GM23248 (cell line): ENCODE data around the gene ARHGAP26. TPM values are rescaled to one million over a fixed set of nuclear protein-coding genes. Genes with fewer than 3 reads are reported as not detected.

Experiments
- DNase-seq: peaks from one replicate; pipeline ENCODE4 v3.0.0-alpha.2; 2015
- H2AFZ ChIP-seq: fragments of 200-600 bp; sonication (generic); 2 replicates; pipeline ENCODE4 v1.6.1; 2016; ENCODE audit warnings: antibody characterized with exemption
- H3F3A ChIP-seq: fragments of 200-600 bp; sonication (generic); 2 replicates; pipeline ENCODE4 v1.6.1; 2016; ENCODE audit warnings: mild to moderate bottlenecking, antibody characterized with exemption, mixed run types; ENCODE audit not compliant: insufficient read depth
- H3K27ac ChIP-seq: fragments of 200-600 bp; sonication (generic); 2 replicates; pipeline ENCODE4 v1.5.1; 2016; ENCODE audit warnings: mild to moderate bottlenecking
- H3K27me3 ChIP-seq: fragments of 200-600 bp; sonication (generic); replicated peaks from 2 replicates; pipeline ENCODE4 v1.6.1; 2016; ENCODE audit warnings: mild to moderate bottlenecking; ENCODE audit not compliant: insufficient read depth
- H3K36me3 ChIP-seq: fragments of 200-600 bp; sonication (generic); 2 replicates; pipeline ENCODE4 v1.6.1; 2016; ENCODE audit warnings: low read depth, mild to moderate bottlenecking
- H3K4me1 ChIP-seq: fragments of 200-600 bp; sonication (generic); 2 replicates; pipeline ENCODE4 v1.6.1; 2016; ENCODE audit warnings: mild to moderate bottlenecking; ENCODE audit not compliant: insufficient read depth
- H3K4me2 ChIP-seq: fragments of 200-600 bp; sonication (generic); one replicate; pipeline ENCODE4 v1.6.1; 2016; ENCODE audit warnings: mild to moderate bottlenecking; ENCODE audit not compliant: unreplicated experiment
- H3K4me3 ChIP-seq: fragments of 200-600 bp; sonication (generic); 2 replicates; pipeline ENCODE4 v1.5.1; 2016; ENCODE audit warnings: mild to moderate bottlenecking
- H3K79me2 ChIP-seq: fragments of 200-600 bp; sonication (generic); 2 replicates; pipeline ENCODE4 v1.6.1; 2016; ENCODE audit warnings: mild to moderate bottlenecking; ENCODE audit not compliant: insufficient read depth
- H3K9ac ChIP-seq: fragments of 200-600 bp; sonication (generic); 2 replicates; pipeline ENCODE4 v1.6.1; 2016; ENCODE audit warnings: mild to moderate bottlenecking
- H3K9me2 ChIP-seq: fragments of 200-600 bp; sonication (generic); 2 replicates; pipeline ENCODE4 v1.6.1; 2016; ENCODE audit warnings: mixed run types, mild to moderate bottlenecking, moderate library complexity; ENCODE audit not compliant: insufficient read depth
- H3K9me3 ChIP-seq: fragments of 200-600 bp; sonication (generic); one replicate; pipeline ENCODE4 v1.6.1; 2017; ENCODE audit warnings: low read depth
- H4K20me1 ChIP-seq: fragments of 200-600 bp; sonication (generic); 2 replicates; pipeline ENCODE4 v1.6.0; 2016; ENCODE audit not compliant: insufficient read depth
- EZH2 ChIP-seq: fragments of 200-600 bp; sonication (generic); IDR thresholded peaks from 2 replicates; pipeline ENCODE4 v1.6.1; 2018; ENCODE audit warnings: antibody characterized with exemption, mild to moderate bottlenecking; ENCODE audit not compliant: insufficient read depth, poor library complexity, severe bottlenecking
- EZH2phosphoT487 ChIP-seq: fragments of 200-600 bp; sonication (generic); IDR thresholded peaks from 2 replicates; pipeline ENCODE4 v1.6.1; 2018; ENCODE audit warnings: antibody characterized with exemption, moderate library complexity, mild to moderate bottlenecking, low read depth; ENCODE audit not compliant: insufficient read depth
- WGBS, 2 experiments: methylation state at CpG; one replicate each; pipeline ENCODE4 v1.1.6; 2015 to 2017; ENCODE audit warnings: low lambda C conversion rate in 2 of 2, low coverage in 1 of 2; ENCODE audit errors: missing lambda C conversion rate in 2 of 2; 5-methylcytosine and 5-hydroxymethylcytosine counted together
- in situ Hi-C: fragments of 300-500 bp; cut with MboI; formaldehyde crosslinking; loops from 2 replicates; pipeline ENCODE4 v1.15.0; 2020
- polyA plus RNA-seq: library from polyadenylated mRNA; unstranded; fragments of >200 nt; fragmentation: Nextera tagmentation; extraction: Ambion mirVana; gene quantifications from 2 replicates; pipeline ENCODE4 v1.2.1, GENCODE V29; 2016
- total RNA-seq: library from RNA; depleted of rRNA; stranded (reverse); fragments of >200 nt; shearing (Covaris generic); gene quantifications from 2 replicates; pipeline ENCODE4 v1.2.3, GENCODE V29; 2014

The ARHGAP26 gene
- total and polyA plus RNA-seq, 2 experiments from 2014 or later, result 1.6 to 1.7 TPM

- WGBS, 2 experiments, result 73 to 77% methylated on average over 3 of the region's 3 CpGs
- H3K27me3 ChIP-seq, result no peaks in the 10 kb centered on the region
- H3K4me3 ChIP-seq, result no peak overlapping the region
- H3K9ac ChIP-seq, result no peak overlapping the region
- H3K36me3 ChIP-seq, result no peaks in the 10 kb centered on the region
- peaks cover 6% of the 10 kb centered on the region; the same call in 1 of the 2 replicates for H3K4me1 ChIP-seq
- H3F3A ChIP-seq, result no peaks in the 10 kb centered on the region
- no peak overlapping the region for H3K27ac ChIP-seq
- H3K9me3 ChIP-seq, result no peaks in the 10 kb centered on the region
- no peak overlapping the region for H3K4me2 ChIP-seq
- in situ Hi-C loops, result no loop called here
- DNase-seq, result no peak
- no peaks in the 10 kb centered on the region for H4K20me1 ChIP-seq
- no peaks in the 10 kb centered on the region for H3K9me2 ChIP-seq
- H2AFZ ChIP-seq, result no peak overlapping the region
- no peaks in the 10 kb centered on the region for H3K79me2 ChIP-seq
- TF ChIP-seq EZH2phosphoT487, result no peak
- TF ChIP-seq EZH2, result no peak
Observed at GRCh38 chr5:142795251-142795650, 25.1 kb downstream of the ARHGAP26 start.

GRCh38 chr5:142796492-142797109 lies 26.4 kb downstream of the ARHGAP26 start:
- Histone ChIP-seq H3K4me2 (no peak overlapping the region), H3K4me3 (no peak overlapping the region), H3K27ac (no peak overlapping the region), H3K9ac (no peak overlapping the region), H3K27me3 (no peaks in the 10 kb centered on the region), H2AFZ (no peak overlapping the region), H4K20me1 (no peaks in the 10 kb centered on the region), H3K9me2 (no peaks in the 10 kb centered on the region), H3K4me1 (peaks cover 6% of the 10 kb centered on the region; the same call in 1 of the 2 replicates), H3K9me3 (no peaks in the 10 kb centered on the region), H3K36me3 (no peaks in the 10 kb centered on the region), H3K79me2 (no peaks in the 10 kb centered on the region), H3F3A (no peaks in the 10 kb centered on the region)
- TF ChIP-seq EZH2 (no peak), EZH2phosphoT487 (no peak)
- 52 to 56% methylated on average over 4 of the region's 4 CpGs for WGBS, 2 experiments
- in situ Hi-C loops, result no loop called here
- no peak for DNase-seq

DNA sequence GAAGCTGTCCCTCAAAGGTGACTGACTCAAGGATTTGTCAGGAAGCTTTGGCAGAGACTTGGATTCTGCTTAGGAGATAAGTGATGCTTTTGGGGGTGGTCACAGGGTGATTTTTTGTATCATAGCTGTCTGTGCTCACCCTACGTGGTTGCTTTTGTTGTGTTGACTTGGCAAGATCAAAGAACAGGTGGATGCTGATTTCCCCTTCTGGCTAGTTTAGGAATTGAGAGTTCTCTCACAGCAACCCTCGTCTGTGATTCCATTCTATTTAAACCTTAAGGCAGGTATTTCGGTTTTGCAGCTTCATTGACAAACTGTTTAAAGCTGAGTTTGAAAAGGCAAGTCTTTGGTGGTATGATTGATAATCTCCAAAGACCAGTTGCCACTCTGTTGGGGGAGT lies 27.2 kb downstream of the ARHGAP26 start:
- Histone ChIP-seq H4K20me1 (no peaks in the 10 kb centered on the region), H3K9me3 (no peaks in the 10 kb centered on the region), H3K4me3 (no peak overlapping the region), H2AFZ (no peak overlapping the region), H3K36me3 (no peaks in the 10 kb centered on the region), H3K27me3 (no peaks in the 10 kb centered on the region), H3K9ac (no peak overlapping the region), H3K27ac (no peak overlapping the region), H3K9me2 (no peaks in the 10 kb centered on the region), H3F3A (no peaks in the 10 kb centered on the region), H3K79me2 (no peaks in the 10 kb centered on the region), H3K4me1 (peaks cover 6% of the 10 kb centered on the region; the same call in 1 of the 2 replicates), H3K4me2 (no peak overlapping the region)
- in situ Hi-C loops, result no loop called here
- WGBS, 2 experiments, result 92 to 93% methylated on average over 3 of the region's 3 CpGs
- no peak for DNase-seq
- no peak for TF ChIP-seq EZH2phosphoT487
- no peak for TF ChIP-seq EZH2

DNA sequence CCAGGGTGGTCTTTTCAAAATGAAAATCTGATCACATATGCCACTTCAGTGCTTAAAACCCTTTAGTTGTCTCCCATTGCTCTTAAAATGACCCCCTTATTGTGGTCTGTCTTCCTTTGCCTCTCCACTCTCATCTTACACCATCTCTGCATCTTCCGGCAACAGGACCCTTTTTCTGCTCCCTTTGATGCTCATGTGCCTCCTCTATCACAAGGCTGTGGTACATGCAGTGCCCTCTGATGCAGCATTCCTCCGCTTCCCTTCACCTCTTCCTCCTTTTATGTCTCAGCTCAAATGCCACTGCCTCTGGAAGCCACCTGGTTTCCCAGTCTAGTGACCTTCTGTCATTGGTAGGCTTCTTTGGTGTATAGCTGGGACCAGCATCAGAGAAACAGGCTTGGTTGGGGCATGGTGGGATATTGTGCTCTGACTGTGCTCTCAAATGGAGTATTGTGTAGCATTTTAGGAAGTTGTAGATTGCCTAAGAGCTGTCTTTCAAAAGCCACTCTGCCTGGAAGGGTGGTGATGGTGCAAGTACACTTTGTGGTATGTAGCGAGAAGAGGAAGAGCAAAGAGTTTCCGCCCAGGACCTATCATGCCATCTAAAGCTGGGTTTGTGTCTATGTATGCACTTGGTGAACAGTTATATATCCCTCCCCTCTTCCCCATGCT lies 28.1 kb downstream of the ARHGAP26 start:
- Histone ChIP-seq H3K4me2 (no peak overlapping the region), H3K27me3 (no peaks in the 10 kb centered on the region), H3K4me1 (peaks cover 6% of the 10 kb centered on the region; the same call in 1 of the 2 replicates), H3K36me3 (no peaks in the 10 kb centered on the region), H3K4me3 (no peak overlapping the region), H3K9me3 (no peaks in the 10 kb centered on the region), H4K20me1 (no peaks in the 10 kb centered on the region), H3K79me2 (no peaks in the 10 kb centered on the region), H3K27ac (no peak overlapping the region), H2AFZ (no peak overlapping the region), H3K9ac (no peak overlapping the region), H3K9me2 (no peaks in the 10 kb centered on the region), H3F3A (no peaks in the 10 kb centered on the region)
- no peak for TF ChIP-seq EZH2
- no peak for TF ChIP-seq EZH2phosphoT487
- no peak for DNase-seq
- in situ Hi-C loops, result no loop called here
- WGBS, 2 experiments, result 96 to 98% methylated on average over 4 of the region's 4 CpGs
